MCF 10A (cell line): ENCODE measurements around the gene CEBPA. TPM values are rescaled to one million over a fixed set of nuclear protein-coding genes. Genes with fewer than 3 reads are reported as not detected.

Experiments
- BruUV-seq: library from RNA; stranded (reverse); fragments of 400-500 nt; replicated peaks from 2 replicates; lab custom pipeline; 2021; lab: Mats Ljungman, UMichigan
- CTCF ChIA-PET: fragments of 300-600 bp; sonication (Branson Sonifier 250); formaldehyde crosslinking; extraction: SDS; loops from one replicate; lab custom pipeline; 2021; ENCODE audit warnings: antibody characterized with exemption, inconsistent platforms; lab: Yijun Ruan, JAX
- POLR2A ChIA-PET: fragments of 300-600, 350-650 bp; sonication (Branson Sonifier 250); formaldehyde crosslinking; extraction: SDS; loops from one replicate; lab custom pipeline; 2020; ENCODE audit warnings: antibody characterized with exemption, inconsistent platforms; lab: Yijun Ruan, JAX
- DNase-seq: peaks from one replicate; pipeline ENCODE4 v3.0.0-alpha.2; 2018; ENCODE audit not compliant: unreplicated experiment
- H3K27ac Mint-ChIP-seq: one replicate; pipeline ENCODE4 v1.8.0; 2022; ENCODE audit warnings: mild to moderate bottlenecking, low read depth, mixed read lengths; ENCODE audit not compliant: unreplicated experiment
- H3K27me3 Mint-ChIP-seq: one replicate; pipeline ENCODE4 v1.8.0; 2022; ENCODE audit warnings: mixed read lengths; ENCODE audit not compliant: insufficient read depth, unreplicated experiment
- H3K36me3 Mint-ChIP-seq: one replicate; pipeline ENCODE4 v1.8.0; 2022; ENCODE audit warnings: mild to moderate bottlenecking, moderate library complexity, mixed read lengths; ENCODE audit not compliant: insufficient read depth, unreplicated experiment
- H3K4me1 Mint-ChIP-seq: one replicate; pipeline ENCODE4 v1.8.0; 2022; ENCODE audit warnings: mixed read lengths; ENCODE audit not compliant: insufficient read depth, unreplicated experiment
- H3K4me3 Mint-ChIP-seq: one replicate; pipeline ENCODE4 v1.8.0; 2022; ENCODE audit warnings: mild to moderate bottlenecking, moderate library complexity, mixed read lengths; ENCODE audit not compliant: unreplicated experiment
- H3K9me3 Mint-ChIP-seq: one replicate; pipeline ENCODE4 v1.8.0; 2022; ENCODE audit warnings: mixed read lengths; ENCODE audit not compliant: unreplicated experiment
- CTCF ChIP-seq: fragments of 200-600 bp; IDR thresholded peaks from one replicate; pipeline ENCODE4 v1.8.0; 2022; ENCODE audit warnings: antibody characterized with exemption, mild to moderate bottlenecking; ENCODE audit not compliant: unreplicated experiment
- intact Hi-C: fragments of 100-400 bp; cut with micrococcal nuclease; formaldehyde crosslinking; loops from 2 replicates; pipeline ENCODE4 v1.14.1; 2022
- total RNA-seq: library from RNA; stranded (reverse); gene quantifications from 2 replicates; pipeline ENCODE4 v1.2.3, GENCODE V29; 2022

Gene CEBPA
- total RNA-seq, 1 experiment from 2014 or later: 4.7 TPM

DNA sequence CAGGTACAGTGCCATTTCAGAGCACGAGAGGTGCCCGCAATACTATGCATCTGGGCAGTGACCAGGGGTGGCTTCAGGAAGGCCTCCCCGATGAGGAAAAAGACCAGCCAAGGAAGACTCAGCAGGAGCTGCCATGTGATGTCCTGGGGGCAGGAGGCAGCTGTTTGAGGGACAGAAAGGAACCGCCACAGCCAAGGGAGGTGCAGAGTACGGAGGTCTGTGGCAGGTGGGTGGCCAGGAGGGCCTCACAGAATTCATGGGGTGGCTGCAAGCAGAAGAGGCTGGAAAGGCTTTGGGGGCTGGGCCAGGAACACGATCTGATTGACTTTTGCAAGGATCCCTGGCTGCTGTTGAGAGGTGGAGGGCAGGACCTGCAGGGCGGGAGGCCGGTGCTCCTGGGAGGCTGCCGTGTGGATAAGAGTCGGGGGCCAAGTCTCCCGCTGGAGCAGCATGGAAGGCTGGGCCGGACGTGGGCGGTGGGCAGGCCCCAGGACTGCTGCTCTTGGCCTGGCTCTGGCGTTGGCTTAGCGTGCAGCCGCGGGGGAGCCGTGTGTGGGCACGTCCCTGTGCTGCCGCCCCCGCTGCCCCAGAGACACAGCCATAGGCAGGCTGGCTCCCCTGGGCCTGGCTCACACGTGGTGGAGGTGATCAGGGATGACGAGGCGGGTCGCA lies 29.1 kb downstream of the CEBPA start:
- Mint-ChIP-seq H3K36me3 (no peaks in the 10 kb centered on the region), H3K27ac (no peak overlapping the region), H3K9me3 (no peaks in the 10 kb centered on the region), H3K27me3 (no peaks in the 10 kb centered on the region), H3K4me3 (no peak overlapping the region), H3K4me1 (peaks cover 8% of the 10 kb centered on the region)
- no peak for DNase-seq
- BruUV-seq: no TSS peak
- ChIA-PET CTCF (no interaction called here), POLR2A (no interaction called here)
- TF ChIP-seq CTCF: no peak
- intact Hi-C loops: no loop called here

GRCh38 chr19:33271246-33272021 lies 30.9 kb downstream of the CEBPA start:
- Mint-ChIP-seq H3K4me1 (peaks cover 8% of the 10 kb centered on the region), H3K9me3 (no peaks in the 10 kb centered on the region), H3K27ac (no peak overlapping the region), H3K27me3 (no peaks in the 10 kb centered on the region), H3K36me3 (no peaks in the 10 kb centered on the region), H3K4me3 (no peak overlapping the region)
- TF ChIP-seq CTCF: no peak
- no TSS peak for BruUV-seq
- intact Hi-C loops: no loop called here
- DNase-seq: no peak
- CTCF ChIA-PET: interaction anchor here (0.6 to 0.7 kb wide), 3 partner anchors 103 to 822 kb away, joined by 3 to 5 read pairs (median 3); no protein-coding TSS in a partner anchor
- POLR2A ChIA-PET: no interaction called here

DNA sequence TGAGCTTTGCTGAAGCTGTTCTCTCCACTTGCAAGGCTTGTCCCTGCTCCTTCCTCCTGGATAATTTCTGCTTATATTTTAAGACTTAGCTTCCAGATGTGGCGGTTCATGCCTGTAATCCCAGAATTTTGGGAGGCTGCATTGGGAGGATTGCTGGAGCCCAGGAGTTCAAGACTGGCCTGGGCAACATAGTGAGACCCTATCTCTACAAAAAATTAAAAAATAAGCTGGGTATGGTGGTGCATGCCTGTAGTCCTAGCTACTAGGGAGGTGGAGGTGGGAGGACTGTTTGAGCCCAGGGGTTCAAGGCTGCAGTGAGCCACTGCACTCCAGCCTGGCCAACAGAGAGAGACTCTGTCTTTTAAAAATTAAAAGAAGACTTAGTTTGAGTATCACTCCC lies 31.6 kb downstream of the CEBPA start:
- Mint-ChIP-seq H3K36me3 (no peaks in the 10 kb centered on the region), H3K4me1 (peaks cover 8% of the 10 kb centered on the region), H3K27ac (no peak overlapping the region), H3K27me3 (no peaks in the 10 kb centered on the region), H3K9me3 (no peaks in the 10 kb centered on the region), H3K4me3 (no peak overlapping the region)
- ChIA-PET CTCF (interaction anchor here (0.6 kb wide), 1 partner anchor 10 kb away, joined by 3 read pairs; no protein-coding TSS in a partner anchor), POLR2A (interaction anchor here (0.7 kb wide), 1 partner anchor 493 kb away, joined by 3 read pairs; no protein-coding TSS in a partner anchor)
- BruUV-seq: no TSS peak
- TF ChIP-seq CTCF: no peak
- intact Hi-C loops: no loop called here
- no peak for DNase-seq

DNA sequence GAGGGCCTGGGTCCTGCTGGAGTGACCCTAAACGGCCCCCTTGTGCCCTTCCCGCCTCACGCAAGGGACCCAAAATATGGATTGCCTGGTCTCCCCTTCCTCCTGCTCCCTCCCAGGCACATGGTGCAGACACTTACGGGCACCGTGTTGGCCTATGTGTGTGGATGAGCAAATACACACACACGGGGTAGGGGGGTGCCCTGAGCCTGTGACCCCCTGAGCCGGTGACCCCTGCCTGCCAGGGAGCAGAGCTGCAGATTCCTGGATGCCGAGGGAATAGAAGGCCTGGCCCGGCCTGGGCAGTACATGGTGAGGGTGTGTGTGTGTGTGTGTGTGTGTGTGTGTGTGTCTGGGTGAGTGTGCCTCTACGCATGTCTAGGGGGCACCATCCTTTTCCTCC lies 33.3 kb downstream of the CEBPA start:
- CTCF ChIA-PET: interaction anchor here (0.7 to 2.4 kb wide), 5 partner anchors 13 to 515 kb away, joined by 3 to 9 read pairs (median 5); no protein-coding TSS in a partner anchor
- no peaks in the 10 kb centered on the region for H3K9me3 Mint-ChIP-seq
- POLR2A ChIA-PET: no interaction called here
- intact Hi-C loops: no loop called here
- no peak for TF ChIP-seq CTCF
- no peaks in the 10 kb centered on the region for H3K27me3 Mint-ChIP-seq
- no peak for DNase-seq
- H3K4me3 Mint-ChIP-seq: no peak overlapping the region
- no TSS peak for BruUV-seq
- no peaks in the 10 kb centered on the region for H3K36me3 Mint-ChIP-seq
- peaks cover 3% of the 10 kb centered on the region for H3K4me1 Mint-ChIP-seq
- H3K27ac Mint-ChIP-seq: no peak overlapping the region
